NCI-H526 treated with DMSO at 0.1 percent for 48 hours (cell line): ENCODE results near the gene DCTN2.
"Not testable (repeated sequence)": the region's sequence is repeated elsewhere in the genome, so short reads cannot be mapped to it uniquely, and the experiment has no call there.

ENCODE experiments used
- DNase-seq: peaks from one replicate; lab custom pipeline; 2025; lab: John Stamatoyannopoulos, UW

The DCTN2 gene

DNA sequence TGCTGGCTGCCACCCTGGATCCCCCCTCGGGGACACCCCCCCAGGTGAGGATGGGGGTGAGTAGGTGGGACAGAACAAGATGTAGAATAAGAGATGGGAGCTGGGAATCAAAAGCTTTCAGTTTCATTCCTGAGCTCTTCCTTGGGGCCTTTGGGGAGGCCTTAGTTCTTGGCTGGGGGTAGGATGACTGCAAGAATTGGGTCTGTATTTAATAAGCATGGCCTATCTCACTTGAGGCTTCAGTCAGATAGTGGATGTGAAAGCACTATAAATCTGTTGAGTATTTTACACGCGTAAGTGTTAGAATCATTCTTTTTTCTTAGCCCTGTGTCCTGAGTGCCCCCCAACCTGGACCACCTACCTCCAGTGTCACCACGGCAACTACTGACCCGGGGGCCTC lies 19.8 kb downstream of the DCTN2 start:
- DNase-seq, result no peak

DNA sequence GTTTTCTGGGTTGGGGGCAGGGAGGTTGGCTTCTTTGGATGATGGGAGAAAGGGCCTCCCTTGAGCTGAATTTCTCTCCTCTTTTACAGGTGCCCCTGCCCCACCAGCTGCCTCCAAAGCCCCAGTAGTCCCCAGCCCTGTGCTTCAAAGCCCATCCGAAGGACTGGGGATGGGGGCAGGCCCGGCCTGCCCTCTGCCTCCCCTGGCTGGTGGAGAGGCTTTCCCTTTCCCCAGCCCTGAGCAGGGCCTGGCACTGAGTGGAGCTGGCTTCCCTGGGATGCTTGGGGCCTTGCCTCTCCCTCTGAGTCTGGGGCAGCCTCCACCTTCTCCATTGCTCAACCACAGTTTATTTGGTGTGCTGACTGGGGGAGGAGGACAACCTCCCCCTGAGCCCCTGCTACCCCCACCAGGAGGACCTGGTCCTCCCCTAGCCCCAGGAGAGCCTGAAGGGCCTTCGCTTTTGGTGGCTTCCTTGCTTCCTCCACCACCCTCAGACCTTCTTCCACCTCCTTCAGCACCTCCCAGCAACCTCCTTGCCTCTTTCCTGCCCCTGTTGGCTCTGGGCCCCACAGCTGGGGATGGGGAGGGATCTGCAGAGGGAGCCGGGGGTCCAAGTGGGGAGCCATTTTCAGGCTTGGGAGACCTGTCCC lies 20.4 kb downstream of the DCTN2 start:
- no peak for DNase-seq

DNA sequence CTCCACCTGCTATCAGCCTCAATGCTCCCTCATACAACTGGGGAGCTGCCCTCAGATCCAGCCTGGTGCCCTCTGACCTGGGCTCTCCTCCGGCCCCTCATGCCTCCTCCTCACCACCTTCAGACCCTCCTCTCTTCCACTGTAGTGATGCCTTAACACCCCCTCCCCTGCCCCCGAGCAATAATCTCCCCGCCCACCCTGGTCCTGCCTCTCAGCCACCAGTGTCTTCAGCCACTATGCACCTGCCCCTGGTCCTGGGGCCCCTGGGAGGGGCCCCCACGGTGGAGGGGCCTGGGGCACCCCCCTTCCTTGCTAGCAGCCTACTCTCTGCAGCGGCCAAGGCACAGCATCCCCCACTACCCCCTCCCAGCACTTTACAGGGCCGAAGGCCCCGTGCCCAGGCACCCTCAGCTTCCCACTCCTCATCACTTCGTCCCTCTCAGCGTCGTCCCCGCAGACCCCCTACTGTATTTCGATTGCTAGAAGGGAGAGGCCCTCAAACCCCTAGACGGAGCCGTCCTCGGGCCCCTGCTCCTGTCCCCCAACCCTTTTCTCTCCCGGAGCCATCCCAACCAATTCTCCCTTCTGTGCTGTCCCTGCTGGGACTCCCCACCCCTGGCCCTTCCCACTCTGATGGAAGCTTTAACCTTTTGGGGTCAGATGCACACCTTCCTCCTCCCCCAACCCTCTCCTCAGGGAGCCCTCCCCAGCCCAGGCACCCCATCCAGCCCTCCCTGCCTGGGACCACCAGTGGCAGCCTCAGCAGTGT lies 21.2 kb downstream of the DCTN2 start:
- no peak for DNase-seq

DNA sequence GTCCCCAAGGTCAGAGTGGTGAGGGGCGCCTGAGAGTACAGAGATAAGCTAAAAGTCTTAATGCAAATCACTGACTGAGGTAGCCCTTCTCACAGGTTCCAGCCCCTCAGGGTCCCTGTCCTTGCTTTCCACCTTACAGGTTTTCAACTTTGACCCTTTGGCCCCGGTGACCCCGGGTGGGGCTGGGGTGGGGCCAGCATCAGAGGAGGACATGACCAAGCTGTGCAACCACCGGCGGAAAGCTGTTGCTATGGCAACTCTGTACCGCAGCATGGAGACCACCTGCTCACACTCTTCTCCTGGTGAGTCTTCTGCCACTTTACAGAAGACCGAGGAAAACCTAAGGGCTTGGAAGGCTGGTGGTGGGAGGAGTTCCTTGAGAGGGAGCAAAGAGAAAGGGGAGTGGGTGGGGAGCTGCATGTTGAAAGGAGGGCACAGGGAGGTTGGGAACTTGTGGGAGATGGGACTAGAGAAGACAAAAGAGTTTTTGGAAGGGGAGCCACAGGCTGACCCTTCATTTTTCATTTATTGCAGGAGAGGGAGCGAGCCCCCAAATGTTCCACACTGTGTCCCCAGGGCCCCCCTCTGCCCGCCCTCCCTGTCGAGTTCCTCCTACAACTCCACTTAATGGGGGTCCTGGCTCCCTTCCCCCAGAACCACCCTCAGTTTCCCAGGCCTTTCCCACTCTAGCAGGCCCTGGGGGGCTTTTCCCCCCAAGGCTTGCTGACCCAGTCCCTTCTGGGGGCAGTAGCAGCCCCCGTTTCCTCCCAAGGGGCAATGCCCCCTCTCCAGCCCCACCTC lies 22.0 kb downstream of the DCTN2 start:
- no peak for DNase-seq

DNA sequence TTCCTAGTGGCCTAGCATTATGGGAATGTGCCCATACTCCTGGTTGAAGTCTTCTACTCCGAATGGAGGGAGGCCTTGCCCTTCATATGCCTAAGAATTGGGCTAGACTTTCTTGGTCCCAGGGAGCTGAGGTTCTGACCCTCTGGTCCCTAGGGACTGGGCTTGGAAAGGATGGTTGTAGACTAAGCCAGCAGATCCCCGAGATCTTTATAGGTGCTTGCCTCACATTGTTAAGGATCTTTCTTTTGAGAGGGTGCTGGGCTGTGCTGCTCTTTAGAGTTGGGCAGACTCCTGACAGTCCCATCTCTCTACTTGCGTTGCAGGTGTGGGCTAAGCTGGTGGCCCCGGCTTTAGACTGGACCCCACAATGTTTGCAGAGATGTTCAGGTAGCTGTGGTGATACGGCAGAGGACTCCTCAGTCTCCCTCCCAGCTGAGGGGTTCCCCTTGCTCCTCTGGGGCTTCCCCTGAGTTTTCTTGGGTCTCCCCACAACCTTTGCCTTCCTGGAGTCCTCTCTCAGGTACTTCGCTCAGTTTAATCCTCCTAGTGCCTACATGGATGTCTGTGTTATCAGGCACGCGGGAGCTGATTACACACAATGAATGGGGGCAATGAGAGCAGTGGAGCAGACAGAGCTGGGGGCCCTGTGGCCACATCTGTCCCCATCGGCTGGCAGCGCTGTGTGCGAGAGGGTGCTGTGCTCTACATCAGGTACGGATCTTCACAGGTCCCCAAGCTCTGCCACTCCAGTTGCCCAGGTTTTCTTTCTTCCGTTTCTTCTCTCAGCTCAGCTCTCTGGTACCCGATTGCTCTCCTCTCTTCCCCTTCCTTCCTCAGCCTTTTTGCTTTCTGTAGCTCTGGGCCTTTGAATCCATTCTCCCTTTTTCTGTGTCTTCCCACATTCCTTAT lies 23.0 kb downstream of the DCTN2 start:
- DNase-seq, result no peak

DNA sequence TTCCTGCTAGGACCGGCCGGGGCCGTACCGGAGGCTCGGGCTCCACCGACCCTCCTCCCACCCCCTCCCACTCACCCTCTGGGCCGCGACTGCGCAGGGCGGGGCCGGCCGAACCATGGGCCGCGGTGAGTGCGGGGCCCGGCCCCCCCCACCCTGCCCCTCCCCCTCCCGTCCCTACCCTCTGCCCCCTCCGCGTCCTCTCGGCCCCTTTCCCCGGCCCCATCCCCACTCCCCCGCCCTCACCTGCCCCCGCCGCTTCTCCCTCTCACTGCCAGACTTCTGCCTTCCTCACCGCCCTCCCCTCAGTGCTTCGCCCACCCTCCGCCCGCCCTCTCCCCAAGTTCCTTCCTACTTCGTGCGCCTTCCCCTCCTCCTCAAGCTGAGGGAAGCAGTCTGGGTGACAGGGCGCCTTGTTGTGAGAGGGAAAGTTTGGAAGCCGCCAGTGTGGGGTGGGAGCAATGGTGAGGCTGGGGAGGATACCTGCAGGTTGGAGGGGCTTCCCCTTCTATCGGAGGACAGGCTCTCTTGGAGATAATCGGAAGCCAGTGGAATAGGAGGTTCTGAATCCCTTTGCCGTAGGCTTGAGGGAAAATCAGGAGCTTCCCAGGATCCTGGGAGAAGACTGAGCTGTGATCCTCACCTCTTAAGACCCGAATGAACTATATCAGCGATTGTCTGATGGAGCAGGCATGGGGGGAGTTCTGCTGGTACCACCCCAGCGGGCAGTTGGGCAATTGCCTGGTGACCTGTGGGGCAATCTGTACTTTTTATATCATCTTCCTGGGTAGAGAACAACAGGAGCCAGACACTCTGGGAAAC lies 23.9 kb downstream of the DCTN2 start:
- no peak for DNase-seq

DNA sequence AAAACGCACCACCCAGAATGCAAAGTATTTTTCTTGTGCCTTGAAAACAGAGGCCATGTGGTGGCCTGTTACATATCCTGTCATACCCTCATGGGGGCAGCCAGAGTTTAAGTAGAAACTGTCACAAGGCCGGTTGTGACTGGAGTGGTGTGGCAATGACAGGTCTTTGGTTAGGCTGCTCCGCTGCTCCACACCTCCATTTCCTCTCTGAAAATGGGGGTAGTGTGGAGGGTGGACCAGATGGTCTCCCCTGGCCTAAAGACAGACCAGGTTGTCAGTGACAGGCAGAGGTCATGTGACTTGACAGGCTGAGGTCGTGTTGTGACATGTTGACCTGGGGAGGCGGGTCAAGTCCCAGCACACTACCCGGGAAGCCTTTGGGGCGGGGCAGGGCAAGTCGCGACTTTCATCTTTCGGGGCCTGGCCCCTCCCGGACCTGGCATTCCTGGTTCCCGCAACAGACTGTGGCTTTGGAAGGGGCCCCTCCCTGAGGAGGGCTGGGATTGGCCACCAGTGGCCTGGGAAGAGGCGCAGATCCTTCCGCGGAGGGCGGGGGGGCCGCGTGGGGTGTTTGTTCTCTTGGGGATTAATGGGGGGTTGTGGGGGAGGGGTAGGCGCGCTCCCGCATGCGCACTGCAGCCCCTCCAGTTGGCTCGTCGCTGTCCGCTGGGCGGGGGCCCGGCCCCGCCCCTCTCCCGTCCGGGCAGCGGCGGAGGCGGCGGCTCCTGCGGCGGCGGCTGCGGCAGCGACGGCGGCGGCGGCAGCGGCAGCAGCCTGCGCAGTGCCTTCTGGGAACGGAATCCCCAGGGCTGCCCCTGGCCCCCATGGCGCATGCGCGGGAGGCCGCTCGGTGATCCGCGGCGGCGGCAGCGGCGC lies 24.7 kb downstream of the DCTN2 start, which contains the start of gene MBD6:
MBD6 (plus strand) TSS at position 814 of the 876 bp plus-strand sequence. CDS start 1,480 bp downstream, outside the sequence.
- DNase-seq, result peak; percentile 87

DNA sequence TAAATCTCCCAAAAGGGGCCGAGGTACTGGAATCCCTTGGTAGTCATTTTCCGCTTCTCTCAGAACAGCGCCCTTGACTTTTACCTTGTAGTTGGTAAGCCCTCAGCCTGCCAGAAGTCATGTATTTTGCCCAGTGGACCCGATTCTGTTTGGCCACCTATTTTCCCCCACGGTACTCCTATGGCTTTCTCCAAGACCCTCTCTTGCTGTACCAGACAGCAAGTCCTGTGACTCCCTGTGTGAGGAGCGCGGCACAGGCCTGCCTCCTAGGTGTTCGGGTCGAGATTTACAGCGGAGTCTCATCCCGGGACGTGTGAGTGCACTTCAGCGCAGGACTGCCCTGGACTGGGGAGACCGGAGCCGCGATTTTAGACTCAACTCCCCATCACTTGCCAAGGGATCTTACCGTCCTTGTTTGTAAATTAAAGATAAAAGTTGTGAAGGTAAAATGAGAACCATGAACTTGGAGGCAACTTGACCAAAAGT lies 25.4 kb downstream of the DCTN2 start:
- DNase-seq, result peak; percentile 23

DNA sequence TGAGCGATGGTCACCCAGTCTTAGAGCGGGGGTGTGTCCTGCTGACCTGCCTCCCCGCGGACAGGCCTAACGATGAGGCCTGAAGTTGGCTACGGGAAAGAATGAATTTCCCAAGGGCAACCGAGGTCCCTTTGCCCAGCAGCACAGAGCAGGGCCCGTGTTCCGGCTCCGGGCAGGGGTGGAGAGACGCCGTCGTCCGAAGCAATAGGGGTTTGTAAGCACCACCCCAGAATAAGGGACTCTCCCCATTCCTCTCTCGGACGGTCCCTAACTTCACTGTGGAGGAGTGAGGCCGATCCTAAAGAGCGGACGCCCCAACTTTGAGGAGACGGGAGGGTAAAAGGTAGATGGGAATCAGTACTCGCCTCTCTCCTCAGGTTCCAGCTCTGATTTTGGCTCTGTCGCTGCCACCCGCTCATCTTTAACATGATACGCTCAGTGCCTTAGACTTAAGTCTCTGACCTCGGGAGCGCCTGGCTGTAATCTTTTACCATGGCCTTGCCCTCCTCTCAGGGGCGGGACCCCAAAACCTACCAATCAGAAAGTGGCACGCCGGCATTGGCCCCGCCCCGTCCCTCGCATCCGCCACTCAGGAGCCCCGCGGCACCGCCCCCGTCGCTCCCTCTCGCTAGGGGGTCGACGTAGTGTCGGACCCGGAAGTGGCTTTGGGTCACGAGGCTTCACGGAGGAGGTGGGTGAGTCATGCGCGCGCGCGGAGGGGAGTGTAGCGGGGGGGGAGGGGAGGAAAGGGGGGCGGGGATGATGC lies 26.8 kb downstream of the DCTN2 start, which contains the start of gene DDIT3:
DDIT3 (minus strand) TSS at position 462 of the 766 bp plus-strand sequence. CDS start 3,108 bp downstream, outside the sequence.
- DNase-seq, result peak; percentile 97

DNA sequence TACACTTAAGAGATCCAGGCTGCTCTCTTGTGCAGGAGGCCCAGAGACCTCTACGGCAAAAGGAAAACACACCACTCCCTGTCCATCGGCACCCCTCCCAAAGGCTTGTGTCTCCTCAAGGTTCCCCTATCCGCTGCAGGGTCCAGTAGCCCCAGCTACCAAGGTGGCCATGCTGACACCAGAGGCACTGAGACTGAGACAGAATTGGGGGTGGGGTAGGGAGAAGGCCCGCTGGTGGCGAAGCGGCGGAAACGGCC lies 27.3 kb downstream of the DCTN2 start:
- DNase-seq, result no peak

DNA sequence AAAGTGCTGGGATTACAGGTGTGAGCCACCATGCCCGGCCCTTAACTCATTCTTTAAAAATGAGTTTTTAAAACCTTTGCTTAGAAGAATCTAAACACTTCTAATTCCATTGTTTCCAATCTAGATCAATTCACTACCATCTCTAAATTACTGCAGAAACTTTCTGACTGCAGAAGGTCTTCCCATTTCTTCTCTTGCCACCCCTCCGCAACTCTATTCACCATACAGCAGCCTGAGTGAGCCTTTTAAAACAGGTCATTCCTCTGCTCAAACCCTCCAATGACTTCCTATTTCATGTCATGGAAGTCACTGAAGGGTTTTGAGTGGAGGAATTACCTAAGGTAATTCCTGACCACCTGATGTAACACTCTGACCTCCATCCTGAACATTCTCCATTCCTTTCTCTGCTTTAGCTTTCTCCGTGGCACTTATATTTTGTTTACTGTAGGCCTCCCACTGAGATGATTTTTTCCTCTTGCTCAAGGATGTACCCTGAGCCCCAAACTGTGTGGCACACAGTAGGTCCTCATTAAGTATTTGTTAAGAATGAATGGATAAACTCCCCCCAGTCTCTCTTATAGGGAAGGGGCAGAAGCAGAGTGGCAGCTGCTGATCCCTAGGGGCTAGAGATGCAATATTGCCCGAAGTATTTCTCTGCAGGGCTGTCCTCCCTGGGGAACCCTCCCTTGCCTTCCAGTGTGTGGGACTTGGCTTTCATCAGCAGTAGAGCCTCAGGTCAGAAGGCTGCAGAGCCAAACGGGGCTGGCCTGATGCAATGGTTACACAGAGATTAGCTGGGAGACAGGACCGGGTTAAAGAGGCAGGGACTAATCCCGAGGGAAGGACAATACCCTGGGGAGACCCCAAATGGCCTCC lies 27.8 kb downstream of the DCTN2 start:
- no peak for DNase-seq

DNA sequence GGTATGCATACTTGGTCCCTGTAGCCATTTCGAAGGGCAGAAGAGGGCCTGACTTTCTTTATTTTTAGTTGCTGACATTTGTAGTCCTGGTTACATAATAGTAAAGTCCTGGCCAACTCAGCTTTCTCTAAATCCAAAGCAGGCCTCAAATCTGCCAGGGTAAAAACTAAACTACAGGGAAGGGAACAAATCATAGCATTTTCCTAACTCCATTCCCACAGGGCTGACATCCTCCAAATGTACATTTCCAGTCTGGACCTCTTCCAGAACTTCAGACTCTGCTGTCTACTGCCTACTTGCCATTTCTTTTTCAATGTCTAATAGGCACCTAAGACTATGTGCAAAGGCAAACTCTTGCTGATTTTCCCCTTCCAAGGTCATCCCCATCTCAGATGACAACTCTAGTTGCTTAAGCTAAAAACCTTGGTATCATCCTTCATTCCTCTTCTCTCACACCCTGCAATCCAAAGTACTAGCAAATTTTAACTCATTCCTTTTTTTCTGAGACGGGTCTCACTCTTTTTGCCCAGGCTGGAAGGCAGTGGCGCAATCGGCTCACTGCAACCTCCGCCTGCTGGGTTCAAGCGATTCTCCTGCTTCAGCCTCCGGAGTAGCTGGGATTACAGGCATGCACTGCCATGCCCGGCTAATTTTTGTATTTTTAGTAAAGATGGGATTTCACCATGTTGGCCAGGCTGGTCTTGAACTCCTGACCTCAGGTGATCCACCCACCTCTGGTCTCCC lies 28.6 kb downstream of the DCTN2 start:
- no peak for DNase-seq

DNA sequence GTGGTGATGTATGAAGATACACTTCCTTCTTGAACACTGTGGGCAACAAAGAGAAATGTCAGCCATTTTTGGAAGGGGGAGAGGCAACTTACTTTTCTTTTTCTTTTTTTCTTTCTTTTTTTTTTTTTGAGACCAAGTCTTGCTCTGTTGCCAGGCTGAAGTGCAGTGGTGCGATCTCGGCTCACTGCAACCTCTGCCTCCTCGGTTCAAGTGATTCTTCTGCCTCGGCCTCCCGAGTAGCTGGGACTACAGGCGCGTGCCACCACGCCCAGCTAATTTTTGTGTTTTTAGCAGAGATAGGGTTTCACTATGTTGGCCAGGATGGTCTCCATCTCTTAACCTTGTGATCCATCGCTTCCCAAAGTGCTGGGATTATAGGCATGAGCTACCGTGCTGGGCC lies 29.3 kb downstream of the DCTN2 start:
- DNase-seq, result not testable (repeated sequence)

DNA sequence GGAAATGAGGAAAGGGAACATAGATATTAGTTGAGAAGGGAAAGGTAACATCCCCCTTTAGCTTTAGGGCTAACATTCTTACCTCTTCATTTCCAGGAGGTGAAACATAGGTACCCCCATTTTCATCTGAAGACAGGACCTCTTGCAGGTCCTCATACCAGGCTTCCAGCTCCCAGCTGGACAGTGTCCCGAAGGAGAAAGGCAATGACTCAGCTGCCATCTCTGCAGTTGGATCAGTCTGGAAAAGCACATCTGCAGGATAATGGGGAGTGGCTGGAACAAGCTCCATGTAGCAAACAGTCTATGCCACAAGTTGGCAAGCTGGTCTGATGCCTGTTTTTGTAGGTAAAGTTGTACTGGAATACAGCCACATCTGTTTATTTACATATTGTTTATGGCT lies 29.8 kb downstream of the DCTN2 start:
- DNase-seq, result no peak

DNA sequence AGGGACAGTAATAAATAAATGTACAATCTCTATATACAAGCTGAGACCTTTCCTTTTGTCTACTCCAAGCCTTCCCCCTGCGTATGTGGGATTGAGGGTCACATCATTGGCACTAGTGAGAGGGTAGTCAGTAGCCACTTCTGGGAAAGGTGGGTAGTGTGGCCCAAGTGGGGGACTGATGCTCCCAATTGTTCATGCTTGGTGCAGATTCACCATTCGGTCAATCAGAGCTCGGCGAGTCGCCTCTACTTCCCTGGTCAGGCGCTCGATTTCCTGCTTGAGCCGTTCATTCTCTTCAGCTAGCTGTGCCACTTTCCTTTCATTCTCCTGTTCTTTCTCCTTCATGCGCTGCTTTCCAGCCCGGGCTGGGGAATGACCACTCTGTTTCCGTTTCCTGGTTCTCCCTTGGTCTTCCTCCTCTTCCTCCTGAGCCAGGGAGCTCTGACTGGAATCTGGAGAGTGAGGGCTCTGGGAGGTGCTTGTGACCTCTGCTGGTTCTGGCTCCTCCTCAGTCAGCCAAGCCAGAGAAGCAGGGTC lies 30.3 kb downstream of the DCTN2 start:
- DNase-seq, result no peak

DNA sequence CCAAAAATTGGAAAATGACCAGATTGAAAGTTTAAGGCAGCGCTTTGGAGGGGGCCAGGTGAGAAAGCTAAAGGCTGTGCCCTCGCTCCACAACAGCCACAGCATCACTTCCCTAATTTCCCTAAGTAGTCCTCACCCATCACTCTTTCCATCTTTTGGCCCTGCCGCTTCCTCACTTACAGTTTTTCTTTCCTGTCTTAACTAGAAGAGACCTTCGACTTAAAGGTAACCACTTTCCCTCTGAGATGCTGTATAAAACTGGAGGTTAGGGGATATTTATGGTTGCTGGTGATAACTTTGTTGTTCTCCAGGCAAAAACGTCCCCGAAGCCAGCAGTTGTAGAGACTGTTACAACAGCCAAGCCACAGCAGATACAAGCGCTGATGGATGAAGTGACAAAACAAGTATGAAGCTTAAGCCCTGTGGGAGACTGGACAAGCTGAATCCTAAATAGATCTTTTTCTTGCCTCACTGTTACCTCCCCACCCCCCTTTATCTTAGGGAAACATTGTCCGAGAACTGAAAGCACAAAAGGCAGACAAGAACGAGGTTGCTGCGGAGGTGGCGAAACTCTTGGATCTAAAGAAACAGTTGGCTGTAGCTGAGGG lies 31.0 kb downstream of the DCTN2 start:
- no peak for DNase-seq
